Stimulated activated CD8-positive, alpha-beta memory T cell treated with anti-CD3 and anti-CD28 coated beads, Interleukin-12 subunit alpha, Interleukin-12 subunit beta, amount 100 ng/mL, for 24 hours (primary cell): ENCODE data around the gene NHSL1.
"Not testable (repeated sequence)": the region's sequence is repeated elsewhere in the genome, so short reads cannot be mapped to it uniquely, and the experiment has no call there.

ENCODE experiments used
- DNase-seq: peaks from one replicate; pipeline ENCODE4 v3.0.0-alpha.2; 2020; ENCODE audit errors: extremely low read depth

Gene NHSL1

GRCh38 chr6:138425256-138425655 is 74.0 kb downstream of the NHSL1 start:
- not testable (repeated sequence) for DNase-seq

GRCh38 chr6:138424004-138424904 is 75.0 kb downstream of the NHSL1 start:
- no peak for DNase-seq

DNA sequence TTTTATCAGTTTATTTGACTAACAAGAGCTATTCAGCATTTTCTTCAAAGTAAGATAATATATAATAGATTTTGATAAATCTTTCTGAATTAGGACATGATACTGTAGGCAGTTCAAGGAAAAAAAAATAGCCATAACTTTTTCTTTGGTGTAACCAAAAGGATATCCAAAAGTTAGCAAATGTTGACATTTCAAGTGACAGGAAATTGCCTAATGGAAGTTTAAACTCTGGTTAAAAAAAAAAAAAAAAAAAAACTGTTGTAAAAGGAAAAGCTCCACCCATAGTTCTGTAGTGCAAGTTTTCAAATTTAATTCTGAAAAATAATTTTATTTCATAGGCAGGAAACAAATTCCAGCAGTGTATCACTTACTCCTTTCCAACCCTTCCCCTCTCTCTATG is 76.4 kb downstream of the NHSL1 start:
- no peak for DNase-seq

DNA sequence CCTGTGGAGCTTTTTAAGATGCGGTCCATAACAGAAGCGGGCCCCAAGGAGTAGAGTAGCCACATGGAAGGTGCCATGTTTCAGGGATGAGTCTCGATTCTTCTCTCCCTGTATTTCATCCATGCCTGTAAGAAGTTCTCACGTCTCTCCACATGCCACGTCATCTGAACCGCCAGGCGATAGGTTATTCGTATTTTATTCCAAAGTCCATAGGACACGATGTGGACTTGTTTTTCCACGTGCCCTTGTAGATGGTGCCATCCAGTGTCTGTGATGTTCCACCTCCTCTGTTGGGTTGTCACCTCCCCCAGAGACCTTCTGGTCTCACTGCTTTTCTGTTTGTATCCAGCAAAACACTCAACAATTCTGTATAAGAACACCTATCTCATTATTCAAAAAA is 77.7 kb downstream of the NHSL1 start:
- no peak for DNase-seq

- no peak for DNase-seq
Measured at GRCh38 chr6:138421089-138421488, 78.2 kb downstream of the NHSL1 start.

GRCh38 chr6:138420356-138420755 is 78.9 kb downstream of the NHSL1 start:
- DNase-seq, result no peak

DNA sequence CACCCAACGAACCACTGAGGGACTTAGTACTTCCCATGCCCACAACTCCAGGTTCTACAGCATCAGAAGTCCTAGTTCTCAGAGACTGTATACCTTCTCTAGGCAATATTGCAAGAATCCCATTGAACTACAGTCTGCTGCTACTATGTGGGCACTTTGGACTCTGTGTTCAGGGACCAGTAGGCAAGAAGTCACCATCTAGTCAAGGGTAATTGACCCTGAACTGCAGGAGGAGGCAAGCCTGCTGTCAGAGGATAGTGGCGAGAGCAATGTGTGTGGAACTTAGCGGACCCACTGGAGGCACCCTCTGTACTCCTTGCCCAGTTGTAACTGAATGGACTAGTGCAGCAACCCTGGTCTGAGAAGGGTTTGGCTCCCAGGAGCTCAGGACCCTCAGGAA is 79.5 kb downstream of the NHSL1 start:
- DNase-seq, result no peak

GRCh38 chr6:138418118-138418742 is 81.1 kb downstream of the NHSL1 start:
- no peak for DNase-seq

DNA sequence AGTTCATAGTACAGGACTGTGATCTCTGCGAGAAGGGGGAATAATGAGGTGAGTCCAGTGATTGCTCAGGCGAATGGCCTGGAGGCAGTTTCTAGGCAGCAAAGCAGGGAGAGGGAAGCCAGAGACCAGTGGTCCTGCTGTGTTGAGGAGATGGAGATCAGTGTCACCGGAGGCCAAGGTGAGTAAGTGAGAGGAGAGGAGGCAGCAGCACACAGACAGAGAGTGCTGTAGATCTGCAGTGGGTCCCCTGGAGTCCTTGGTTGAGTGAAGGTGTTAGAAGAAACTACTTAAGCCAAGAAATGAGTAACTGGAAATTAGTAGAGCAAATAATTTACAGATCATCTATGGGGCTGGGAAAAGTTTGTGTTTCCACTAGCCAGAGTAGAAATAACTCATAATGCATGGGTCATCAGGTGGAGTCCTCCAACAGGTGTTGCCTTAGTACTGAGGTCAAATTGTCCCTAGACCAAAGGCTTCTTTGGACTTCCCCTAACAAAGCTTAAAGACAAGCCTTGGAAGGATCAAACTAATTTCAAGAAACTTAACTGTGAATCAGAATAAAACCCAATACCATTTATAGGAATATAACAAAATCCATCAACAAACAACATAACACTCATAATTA is 81.7 kb downstream of the NHSL1 start:
- no peak for DNase-seq

- DNase-seq, result no peak
Measured at GRCh38 chr6:138416206-138416605, 83.1 kb downstream of the NHSL1 start.

DNA sequence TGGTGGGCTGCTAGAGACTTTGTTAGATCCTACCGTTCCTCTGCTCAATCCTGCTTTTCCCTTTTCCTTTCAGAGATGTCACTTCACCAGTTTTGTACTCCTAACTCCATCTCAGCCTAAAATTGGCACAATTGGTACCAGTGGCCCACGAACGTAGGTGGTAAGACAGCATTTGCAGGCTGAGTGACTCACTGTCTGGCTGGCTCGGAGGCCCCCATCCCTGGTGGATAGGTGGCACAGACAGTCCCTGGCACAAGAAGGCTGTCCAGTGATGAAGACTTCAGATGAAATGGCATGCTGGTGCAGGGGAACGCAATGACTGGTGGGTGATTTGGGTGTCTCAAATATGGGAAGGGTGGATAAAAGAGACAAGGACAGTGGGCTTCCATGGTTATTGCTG is 84.2 kb downstream of the NHSL1 start:
- DNase-seq, result no peak

DNA sequence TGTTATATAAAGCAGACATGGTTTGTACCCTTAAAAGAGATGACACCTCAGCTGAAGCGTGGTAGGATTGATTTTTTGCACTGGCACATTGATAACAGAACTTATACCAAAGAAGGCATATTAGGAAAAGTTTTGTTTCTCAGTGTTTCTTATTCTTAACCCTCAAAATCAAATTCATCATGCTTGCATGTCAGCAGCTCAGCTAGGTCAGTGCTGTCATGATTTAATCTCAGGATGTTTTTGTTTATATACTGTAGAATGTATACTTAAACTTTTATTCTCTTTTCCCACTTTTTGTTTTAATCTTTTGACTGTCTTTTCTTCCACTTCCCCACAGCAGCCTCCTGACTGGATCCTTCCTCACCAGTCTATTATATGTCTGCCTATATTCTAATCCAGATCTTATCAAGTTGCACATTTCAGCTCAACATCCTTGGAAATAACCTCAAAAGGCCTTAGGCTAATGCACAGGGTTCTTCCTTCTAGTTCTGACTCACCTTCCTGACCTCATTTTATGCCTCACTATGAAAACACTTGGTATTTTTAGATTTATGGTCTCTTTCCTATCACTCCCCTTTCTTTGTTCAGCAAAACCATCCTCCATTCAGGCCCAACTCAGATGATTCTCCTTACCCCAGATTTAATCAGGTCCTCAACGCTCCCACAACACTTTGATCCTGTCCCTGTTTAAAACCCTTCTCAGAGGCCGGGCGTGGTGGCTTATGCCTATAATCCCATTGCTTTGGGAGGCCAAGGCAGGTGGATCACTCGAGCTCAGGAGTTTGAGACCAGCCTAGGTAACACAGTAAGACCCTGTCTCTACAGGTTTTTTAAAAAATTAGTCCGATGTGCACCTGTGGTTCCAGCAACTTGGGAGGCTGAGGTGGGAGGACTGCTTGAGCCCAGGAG is 88.1 kb downstream of the NHSL1 start:
- no peak for DNase-seq

GRCh38 chr6:138410048-138410735 is 89.1 kb downstream of the NHSL1 start:
- no peak for DNase-seq

GRCh38 chr6:138406443-138406842 is 92.9 kb downstream of the NHSL1 start:
- DNase-seq, result no peak

GRCh38 chr6:138405816-138406413 is 93.4 kb downstream of the NHSL1 start:
- DNase-seq, result no peak

DNA sequence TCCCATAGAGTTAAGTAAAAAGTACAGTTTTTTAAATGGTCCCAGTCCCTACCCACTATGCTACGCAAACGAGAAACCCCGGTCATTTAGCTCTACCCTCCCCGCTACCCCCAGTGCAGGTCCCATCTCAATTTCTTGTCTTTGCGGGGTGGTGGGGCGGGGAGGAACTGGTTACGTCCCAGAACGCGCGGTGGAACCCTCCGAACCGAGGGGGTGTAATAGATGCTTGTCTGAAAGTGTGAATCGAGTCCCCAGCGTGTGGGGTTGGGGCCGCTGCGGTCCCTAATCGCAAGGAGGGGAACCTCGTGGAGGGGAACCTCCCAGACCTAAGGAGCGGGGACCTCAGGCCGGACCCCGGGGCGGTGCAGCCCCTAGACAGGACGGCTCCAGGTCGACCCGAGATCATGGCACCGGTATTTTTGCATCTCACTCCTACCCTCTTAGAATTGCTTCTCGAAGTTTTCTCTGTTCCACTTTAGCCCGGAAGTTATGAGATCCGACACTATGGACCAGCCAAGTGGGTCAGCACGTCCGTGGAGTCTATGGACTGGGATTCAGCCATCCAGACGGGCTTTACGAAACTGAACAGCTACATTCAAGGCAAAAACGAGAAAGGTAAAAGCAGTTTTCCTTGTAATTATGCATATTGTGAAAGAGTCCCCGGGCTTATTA is 94.5 kb downstream of the NHSL1 start:
- DNase-seq, result no peak

DNA sequence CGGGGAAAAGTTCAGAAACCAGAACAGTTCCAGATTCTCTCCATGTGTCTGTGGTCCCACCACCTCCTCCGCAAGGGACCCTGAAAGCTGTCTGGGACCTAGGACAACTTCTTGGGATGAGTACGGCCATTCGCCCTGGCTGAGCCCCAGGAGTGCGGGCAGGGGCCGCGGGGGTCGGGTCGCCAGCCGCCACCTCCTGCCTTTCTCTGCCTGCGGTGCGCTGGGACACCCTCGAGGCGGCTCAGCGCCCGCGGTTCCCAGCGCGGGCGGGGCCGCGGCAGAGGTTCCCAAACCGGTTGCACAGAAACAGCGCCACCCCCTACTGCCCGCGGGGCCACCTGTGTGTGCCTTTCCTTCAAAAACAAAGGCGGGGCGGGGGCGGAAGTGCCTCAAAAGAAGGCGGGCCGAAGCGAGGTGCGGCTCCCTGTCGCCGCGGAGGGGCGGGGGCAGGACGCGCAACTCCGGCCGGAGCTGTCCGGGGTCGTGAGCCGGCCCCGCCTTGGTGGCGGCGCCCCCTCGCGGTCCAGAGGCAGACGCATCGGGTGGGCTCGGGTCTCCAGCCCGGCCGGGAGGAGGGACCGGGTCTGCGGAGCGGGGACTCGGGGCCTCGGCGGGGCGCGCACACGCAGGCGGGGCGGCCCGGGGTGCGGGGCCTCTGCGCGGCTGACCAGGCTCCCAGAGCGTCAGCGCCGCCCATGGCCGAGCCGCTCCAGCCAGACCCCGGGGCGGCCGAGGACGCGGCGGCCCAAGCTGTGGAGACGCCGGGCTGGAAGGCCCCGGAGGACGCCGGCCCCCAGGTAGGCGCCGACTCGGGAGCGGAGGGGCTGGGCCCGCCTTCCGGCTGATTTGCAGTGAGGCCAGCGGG is 95.3 kb downstream of the NHSL1 start, which contains the start of gene HEBP2:
TSS of gene HEBP2 (plus strand) at position 423 of the 865 bp plus-strand sequence. CDS start at position 696, 273 bp downstream.
- DNase-seq, result peak; percentile 76

- no peak for DNase-seq
Measured at GRCh38 chr6:138403324-138403800, 95.9 kb downstream of the NHSL1 start.

GRCh38 chr6:138402838-138403187 is 96.5 kb downstream of the NHSL1 start:
- DNase-seq, result no peak
